GM12875 (cell line): ENCODE results near the gene AIP.
"Not testable (repeated sequence)": the region's sequence is repeated elsewhere in the genome, so short reads cannot be mapped to it uniquely, and the experiment has no call there.

Experiments
- H3K4me3 ChIP-seq: one replicate; pipeline ENCODE4 v1.5.1; 2011; ENCODE audit warnings: low read depth, low read length, control low read depth
- TF ChIP-seq, protein P1 (sequence below): IDR thresholded peaks from 2 replicates; pipeline ENCODE4 v1.5.1; 2011; ENCODE audit warnings: low read depth, mild to moderate bottlenecking, control low read depth, inconsistent platforms, low read length, moderate library complexity, borderline replicate concordance; ENCODE audit not compliant: insufficient read depth

The AIP gene

DNA sequence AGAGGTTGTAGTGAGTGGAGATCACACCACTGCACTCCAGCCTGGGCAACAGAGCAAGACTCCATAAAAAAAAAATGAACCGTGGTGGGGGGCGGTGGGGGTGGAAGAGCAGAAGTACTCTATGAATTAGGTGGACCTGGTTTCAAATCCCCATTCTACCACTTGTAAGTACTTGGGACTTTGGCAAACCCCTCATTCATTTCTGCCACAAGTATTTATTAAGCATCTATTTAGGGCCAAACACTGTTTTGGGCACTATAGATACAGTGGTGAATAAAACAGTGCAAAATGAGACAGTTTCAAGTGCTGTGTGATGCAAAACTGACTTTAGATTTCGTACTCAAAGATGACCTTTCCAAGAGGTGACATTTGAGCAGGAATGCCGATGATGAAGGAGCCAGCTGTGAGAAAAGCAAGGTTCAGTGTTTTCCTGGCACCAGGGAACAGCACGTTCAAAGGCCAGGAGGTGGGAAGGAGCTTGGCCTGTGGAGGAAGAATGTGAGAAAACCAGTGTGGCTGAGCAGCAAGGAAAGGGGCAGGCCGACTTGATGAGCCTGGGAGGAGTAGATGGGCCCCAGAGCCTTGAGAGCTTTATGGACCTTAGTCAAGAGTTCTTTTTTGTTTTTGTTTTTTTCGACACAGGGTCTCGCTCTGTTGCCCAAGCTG, 12.4 kb upstream of the AIP start:
- no peak overlapping the region for H3K4me3 ChIP-seq
- TF ChIP-seq, protein P1, sequence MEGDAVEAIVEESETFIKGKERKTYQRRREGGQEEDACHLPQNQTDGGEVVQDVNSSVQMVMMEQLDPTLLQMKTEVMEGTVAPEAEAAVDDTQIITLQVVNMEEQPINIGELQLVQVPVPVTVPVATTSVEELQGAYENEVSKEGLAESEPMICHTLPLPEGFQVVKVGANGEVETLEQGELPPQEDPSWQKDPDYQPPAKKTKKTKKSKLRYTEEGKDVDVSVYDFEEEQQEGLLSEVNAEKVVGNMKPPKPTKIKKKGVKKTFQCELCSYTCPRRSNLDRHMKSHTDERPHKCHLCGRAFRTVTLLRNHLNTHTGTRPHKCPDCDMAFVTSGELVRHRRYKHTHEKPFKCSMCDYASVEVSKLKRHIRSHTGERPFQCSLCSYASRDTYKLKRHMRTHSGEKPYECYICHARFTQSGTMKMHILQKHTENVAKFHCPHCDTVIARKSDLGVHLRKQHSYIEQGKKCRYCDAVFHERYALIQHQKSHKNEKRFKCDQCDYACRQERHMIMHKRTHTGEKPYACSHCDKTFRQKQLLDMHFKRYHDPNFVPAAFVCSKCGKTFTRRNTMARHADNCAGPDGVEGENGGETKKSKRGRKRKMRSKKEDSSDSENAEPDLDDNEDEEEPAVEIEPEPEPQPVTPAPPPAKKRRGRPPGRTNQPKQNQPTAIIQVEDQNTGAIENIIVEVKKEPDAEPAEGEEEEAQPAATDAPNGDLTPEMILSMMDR: no peak

DNA sequence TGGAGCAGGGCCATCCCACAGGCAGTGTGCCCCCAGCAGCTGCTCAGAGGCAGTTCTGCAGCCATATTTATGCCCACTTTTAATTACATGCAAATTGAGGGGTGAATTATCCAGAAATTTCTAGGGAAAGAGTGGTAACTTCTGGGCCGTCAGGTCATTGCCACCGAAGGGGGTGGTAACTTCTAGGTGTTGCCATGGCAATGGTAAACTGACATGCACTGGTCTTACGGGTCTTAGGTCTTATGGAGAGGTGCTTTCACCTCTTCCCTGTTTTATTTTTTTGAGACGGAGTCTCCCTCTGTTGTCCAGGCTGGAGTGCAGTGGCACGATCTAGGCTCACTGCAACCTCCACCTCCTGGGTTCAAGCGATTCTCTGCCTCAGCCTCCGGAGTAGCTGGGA, 9.9 kb upstream of the AIP start:
- TF ChIP-seq, protein P1: no peak
- no peak overlapping the region for H3K4me3 ChIP-seq

DNA sequence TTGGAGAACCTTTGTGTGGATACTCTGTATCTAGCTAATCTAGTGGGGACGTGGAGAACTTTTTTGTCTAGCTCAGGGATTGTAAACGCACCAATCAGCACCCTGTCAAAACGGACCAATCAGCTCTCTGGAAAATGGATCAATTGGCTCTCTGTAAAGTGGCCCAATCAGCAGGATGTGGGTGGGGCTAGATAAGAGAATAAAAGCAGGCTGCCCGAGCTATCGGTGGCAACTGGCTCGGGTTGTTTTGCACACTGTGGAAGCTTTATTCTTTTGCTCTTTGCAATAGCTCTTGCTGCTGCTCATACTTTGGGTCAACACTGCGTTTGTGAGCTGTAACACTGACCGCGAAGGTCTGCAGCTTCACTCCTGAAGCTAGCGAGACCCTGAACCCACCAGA, 6.1 kb upstream of the AIP start:
- not testable (repeated sequence) for H3K4me3 ChIP-seq

DNA sequence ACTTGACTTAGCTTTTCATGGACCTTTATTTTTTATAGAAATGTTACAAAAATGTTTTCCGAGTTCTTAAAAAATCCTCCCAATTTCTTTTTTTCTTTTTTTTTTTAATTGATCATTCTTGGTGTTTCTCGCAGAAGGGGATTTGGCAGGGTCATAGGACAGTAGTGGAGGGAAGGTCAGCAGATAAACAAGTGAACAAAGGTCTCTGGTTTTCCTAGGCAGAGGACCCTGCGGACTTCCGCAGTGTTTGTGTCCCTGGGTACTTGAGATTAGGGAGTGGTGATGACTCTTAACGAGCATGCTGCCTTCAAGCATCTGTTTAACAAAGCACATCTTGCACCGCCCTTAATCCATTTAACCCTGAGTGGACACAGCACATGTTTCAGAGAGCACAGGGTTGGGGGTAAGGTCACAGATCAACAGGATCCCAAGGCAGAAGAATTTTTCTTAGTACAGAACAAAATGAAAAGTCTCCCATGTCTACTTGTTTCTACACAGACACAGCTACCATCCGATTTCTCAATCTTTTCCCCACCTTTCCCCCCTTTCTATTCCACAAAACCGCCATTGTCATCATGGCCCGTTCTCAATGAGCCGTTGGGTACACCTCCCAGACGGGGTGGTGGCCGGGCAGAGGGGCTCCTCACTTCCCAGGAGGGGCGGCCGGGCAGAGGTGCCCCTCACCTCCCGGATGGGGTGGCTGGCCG, 5.3 kb upstream of the AIP start:
- H3K4me3 ChIP-seq: not testable (repeated sequence)

DNA sequence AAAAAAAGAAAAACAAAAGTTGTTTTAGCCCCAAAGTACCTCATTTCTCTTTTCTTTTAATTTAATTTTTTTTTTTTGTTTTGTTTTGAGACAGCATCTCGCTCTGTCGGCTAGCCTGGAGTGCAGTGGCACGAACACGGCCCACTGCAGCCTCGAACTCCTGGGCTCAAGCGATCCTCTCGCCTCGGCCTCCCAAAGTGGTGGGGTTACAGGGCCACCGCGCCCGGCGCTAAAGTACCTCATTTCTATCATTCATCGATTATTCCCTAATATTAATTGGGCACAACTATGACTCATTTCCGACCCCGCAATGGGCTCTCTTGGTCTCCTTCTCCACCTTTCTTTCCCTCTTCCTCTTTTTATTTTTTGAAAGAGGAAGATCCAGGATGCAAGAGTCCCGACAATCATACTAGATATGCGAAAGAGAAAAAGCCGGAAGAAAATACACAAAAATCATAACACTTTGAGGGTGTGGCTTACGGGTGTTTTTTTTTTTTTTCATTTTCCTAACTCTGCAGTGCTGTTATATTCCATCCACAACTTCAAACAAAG, 475 bp upstream of the AIP start:
- TF ChIP-seq, protein P1: no peak
- peak overlapping the region; percentile 81 for H3K4me3 ChIP-seq

DNA sequence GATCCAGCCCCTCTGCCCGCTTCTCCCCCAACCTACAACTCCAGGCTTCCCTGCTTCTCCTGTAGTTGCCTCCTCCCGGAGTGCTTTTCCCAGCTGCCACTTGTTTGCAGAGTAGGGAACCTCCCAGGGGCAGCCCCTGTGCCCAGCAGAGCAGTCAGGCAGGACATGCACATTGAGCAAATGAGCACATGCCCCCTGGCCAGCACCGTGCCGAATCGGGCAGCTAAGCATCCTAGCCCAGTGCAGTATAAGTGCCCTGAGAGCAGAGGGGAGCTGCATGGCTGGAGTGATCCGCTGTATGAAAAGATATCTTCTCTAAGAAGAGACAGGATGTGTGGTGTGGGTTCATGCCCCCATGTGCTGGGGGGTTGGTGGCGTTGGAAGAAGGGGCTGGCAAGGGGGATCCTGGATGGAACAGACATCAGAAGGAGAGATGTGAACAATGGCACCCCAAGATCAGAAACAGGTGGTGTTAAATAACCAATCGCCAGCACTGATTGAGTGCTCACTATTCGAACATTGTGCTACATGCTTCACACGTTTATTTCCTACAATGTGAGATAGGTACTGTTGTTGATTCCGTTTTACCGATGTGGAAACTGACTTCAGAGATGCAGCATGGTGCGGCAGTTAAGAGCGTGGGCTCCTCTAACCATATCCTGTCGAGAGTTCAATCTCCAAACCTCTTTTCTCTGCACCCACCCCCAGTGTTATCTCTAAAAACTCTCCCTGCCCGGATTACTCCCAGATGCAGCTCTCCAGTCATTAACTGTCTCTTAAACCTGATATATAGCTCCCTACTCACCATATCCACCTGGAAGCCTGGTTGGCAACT, 1.2 kb downstream of the AIP start:
- TF ChIP-seq, protein P1: no peak
- H3K4me3 ChIP-seq: peak overlapping the region; percentile 81

DNA sequence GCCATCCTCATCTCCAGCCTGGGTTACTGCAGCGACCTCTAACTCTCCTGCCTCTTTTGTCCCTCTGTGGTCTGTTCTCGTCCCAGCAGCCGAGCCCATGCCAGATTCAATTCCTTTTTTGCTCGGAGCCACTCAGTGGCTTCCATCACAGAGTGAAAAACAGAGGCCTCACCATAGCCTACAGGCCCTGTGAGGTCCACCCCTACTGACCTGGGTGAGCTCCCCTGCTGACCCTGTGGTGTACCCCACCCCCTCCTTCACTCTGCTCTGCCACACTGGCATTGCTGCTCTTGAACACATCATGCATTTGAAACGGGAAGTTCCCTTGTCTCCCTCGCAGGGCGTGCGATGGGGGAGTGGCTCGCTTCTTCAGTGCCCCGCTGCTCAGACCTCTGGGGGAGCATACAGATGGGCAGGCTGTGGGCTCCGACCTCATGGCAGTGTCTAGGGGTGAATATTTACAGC, 2.1 kb downstream of the AIP start:
- H3K4me3 ChIP-seq: peak overlapping the region; percentile 81

DNA sequence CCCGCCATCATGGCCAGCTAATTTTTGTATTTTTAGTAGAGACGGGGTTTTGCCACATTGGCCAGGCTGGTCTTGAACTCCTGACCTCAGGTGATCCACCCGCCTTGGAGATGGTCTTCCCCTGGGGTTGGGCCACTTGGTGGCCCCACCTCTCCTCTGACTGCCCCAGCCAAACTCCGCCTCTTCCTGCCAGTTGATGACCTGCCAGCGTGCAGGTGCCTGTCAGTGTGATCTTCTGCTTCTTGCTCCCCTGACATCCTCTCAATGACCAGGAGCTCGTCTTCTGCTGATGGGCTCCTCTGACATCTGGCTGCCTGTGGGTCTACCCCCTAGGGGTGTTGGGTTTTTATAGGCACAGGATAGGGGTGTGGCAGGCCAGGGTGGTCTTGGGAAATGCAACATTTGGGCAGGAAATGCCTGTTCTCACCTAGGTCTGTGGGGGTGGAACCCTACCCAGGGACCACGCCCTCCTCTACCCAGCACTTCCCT, 3.1 kb downstream of the AIP start:
- H3K4me3 ChIP-seq: not testable (repeated sequence)

More for the DNA sequence above, 2.1 kb downstream of the AIP start:
- TF ChIP-seq, protein P1: no peak
